ENCODE results near the gene NFKBIZ. TPM values are rescaled to one million over a fixed set of nuclear protein-coding genes. Genes with fewer than 3 reads are reported as not detected.

NFKBIZ gene
- total RNA-seq, 4 donors from 2014 or later, result 49.8 to 103 (median 95.4) TPM

DNA sequence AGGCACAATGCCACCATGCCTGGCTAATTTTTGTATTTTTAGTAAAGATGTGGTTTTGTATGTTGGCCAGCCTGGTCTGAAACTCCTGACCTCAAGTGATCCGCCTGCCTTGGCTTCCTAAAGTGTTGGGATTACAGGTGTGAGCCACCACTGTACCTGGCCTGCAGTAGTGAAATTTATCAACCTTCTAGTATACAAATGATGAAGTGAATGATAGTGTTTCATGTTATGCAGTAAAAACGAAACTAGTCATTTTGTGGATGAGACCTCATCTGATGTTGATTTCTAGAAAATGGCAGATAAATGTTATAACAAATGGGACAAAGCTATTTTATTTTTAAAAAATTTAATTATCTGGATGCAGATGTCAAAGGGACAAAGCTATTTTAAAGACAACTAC lies 37.4 kb upstream of the NFKBIZ start:
- TF ChIP-seq, protein P1, sequence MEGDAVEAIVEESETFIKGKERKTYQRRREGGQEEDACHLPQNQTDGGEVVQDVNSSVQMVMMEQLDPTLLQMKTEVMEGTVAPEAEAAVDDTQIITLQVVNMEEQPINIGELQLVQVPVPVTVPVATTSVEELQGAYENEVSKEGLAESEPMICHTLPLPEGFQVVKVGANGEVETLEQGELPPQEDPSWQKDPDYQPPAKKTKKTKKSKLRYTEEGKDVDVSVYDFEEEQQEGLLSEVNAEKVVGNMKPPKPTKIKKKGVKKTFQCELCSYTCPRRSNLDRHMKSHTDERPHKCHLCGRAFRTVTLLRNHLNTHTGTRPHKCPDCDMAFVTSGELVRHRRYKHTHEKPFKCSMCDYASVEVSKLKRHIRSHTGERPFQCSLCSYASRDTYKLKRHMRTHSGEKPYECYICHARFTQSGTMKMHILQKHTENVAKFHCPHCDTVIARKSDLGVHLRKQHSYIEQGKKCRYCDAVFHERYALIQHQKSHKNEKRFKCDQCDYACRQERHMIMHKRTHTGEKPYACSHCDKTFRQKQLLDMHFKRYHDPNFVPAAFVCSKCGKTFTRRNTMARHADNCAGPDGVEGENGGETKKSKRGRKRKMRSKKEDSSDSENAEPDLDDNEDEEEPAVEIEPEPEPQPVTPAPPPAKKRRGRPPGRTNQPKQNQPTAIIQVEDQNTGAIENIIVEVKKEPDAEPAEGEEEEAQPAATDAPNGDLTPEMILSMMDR (IDR thresholded peaks at IDR 0.05), result no peak
- TF ChIP-seq POLR2A (IDR thresholded peaks at IDR 0.05; ENCODE audit: low read depth) (no peak), POLR2AphosphoS5 (IDR thresholded peaks at IDR 0.05) (no peak), EP300 (IDR thresholded peaks at IDR 0.05) (no peak)
- intact Hi-C loops (cut with DNase I), result loop anchor here (2.0 to 10.0 kb wide), 3 partner anchors 35 to 413 kb away; partner anchors contain the start of gene NFKBIZ
- H3K27ac ChIP-seq (replicated peaks in 1 of 4), result no peak overlapping the region
- peaks cover 0 to 14% (median 8%) of the 10 kb centered on the region in 4 donors for H3K36me3 ChIP-seq
- DNase-seq (ENCODE audit: extremely low spot score), result no peak
- H3K27me3 ChIP-seq, result no peaks in the 10 kb centered on the region
- peaks cover 18 to 56% (median 47%) of the 10 kb centered on the region in 4 donors for H3K4me1 ChIP-seq
- WGBS, result 95% methylated on average over 2 of the region's 2 CpGs
- H3K9me3 ChIP-seq, result no peaks in the 10 kb centered on the region
- no peak overlapping the region for H3K4me3 ChIP-seq

DNA sequence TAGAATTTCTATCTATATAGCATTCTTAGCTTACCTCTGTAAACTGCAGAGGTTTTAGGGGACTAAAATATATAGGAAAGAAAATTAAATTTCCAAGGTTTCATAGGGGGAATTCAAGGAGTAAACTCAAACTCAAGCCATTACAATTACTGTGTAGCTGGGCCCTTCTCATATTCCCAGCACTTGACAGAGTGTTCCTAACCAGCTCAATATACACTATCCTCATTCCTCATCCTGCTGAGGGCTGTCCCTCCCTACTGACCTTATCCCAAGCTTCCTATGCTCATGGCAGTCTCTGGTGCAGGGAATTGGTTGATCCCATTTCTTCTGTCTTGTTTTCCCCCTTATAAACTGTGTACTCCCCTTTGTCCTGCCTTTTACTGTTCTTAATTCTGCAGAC lies 36.4 kb upstream of the NFKBIZ start:
- no peak for DNase-seq (ENCODE audit: extremely low spot score)
- Histone ChIP-seq H3K27me3 (no peaks in the 10 kb centered on the region), H3K9me3 (no peaks in the 10 kb centered on the region), H3K4me3 (no peak overlapping the region), H3K36me3 (peaks cover 0 to 14% (median 13%) of the 10 kb centered on the region in 4 donors), H3K4me1 (peaks cover 18 to 56% (median 47%) of the 10 kb centered on the region in 4 donors), H3K27ac (replicated peaks in 1 of 4) (no peak overlapping the region)
- intact Hi-C loops (cut with DNase I), result loop anchor here (2.0 to 10.0 kb wide), 3 partner anchors 34 to 412 kb away; partner anchors contain the start of gene NFKBIZ
- TF ChIP-seq EP300 (IDR thresholded peaks at IDR 0.05) (no peak), POLR2AphosphoS5 (IDR thresholded peaks at IDR 0.05) (no peak), POLR2A (IDR thresholded peaks at IDR 0.05; ENCODE audit: low read depth) (no peak)
- TF ChIP-seq, protein P1 (IDR thresholded peaks at IDR 0.05), result no peak

DNA sequence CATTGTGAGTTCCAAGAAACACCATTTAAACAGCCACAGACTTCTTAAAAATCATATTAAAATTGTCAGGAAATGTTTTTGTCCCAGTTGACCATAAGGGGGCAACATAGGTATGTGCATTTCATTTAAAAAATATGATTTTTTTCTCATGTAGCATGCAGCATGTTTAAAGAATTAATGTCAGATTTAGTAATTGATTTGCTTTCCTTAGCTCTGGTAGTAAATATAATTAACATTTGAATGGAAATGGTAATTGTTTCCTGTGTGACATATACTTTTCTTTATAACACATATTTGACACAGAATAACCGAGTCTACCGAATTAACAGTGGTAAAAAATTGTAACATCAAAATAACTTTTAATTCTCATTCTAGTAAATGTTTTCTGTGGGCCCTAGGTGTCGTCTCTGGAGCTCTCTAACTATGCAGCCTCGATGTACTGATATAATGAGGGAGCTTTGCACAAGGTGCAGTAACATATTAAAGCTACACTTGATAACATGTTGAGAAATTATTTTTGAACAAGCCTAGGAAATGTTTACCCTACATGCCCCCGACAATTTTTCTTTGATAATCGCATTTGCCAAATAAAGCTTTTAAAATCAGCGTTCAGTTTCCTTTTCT lies 35.4 kb upstream of the NFKBIZ start:
- TF ChIP-seq POLR2AphosphoS5 (IDR thresholded peaks at IDR 0.05), result no peak
- TF ChIP-seq, protein P1 (IDR thresholded peaks at IDR 0.05), result peak; percentile 57 to 64 (median 59)
- no peak for TF ChIP-seq EP300 (IDR thresholded peaks at IDR 0.05)
- no peak for TF ChIP-seq POLR2A (IDR thresholded peaks at IDR 0.05; ENCODE audit: low read depth)
- H3K4me3 ChIP-seq, result no peak overlapping the region
- H3K36me3 ChIP-seq, result peaks cover 0 to 19% (median 16%) of the 10 kb centered on the region in 4 donors
- no peaks in the 10 kb centered on the region for H3K9me3 ChIP-seq
- 69% methylated on average over 7 of the region's 7 CpGs for WGBS
- intact Hi-C loops (cut with DNase I), result loop anchor here (2.0 to 10.0 kb wide), 3 partner anchors 33 to 411 kb away; partner anchors contain the start of gene NFKBIZ
- DNase-seq (ENCODE audit: extremely low spot score), result no peak
- no peaks in the 10 kb centered on the region for H3K27me3 ChIP-seq
- peaks cover 18 to 54% (median 45%) of the 10 kb centered on the region in 4 donors for H3K4me1 ChIP-seq
- H3K27ac ChIP-seq (replicated peaks in 1 of 4), result no peak overlapping the region

DNA sequence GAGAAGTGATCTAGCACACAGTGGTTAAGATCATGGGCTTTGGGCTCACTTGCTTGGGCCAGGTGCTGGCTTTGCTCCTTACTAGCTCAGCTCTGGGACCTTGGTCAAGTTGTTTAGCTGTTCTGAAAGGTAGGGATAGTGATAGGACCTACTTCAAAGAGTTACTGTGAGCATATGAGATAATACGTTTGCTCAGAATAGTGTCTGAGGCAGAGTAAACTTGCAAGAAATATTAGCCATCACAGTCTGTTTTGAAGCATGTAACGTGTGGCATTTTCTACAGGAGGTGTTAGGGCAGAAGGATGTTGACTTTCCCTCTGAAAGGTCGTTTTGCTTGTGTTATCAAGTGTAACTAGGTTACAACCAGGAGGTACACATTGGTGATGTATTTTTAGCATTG lies 34.5 kb upstream of the NFKBIZ start:
- TF ChIP-seq, protein P1 (IDR thresholded peaks at IDR 0.05), result no peak
- no peak for TF ChIP-seq POLR2AphosphoS5 (IDR thresholded peaks at IDR 0.05)
- TF ChIP-seq EP300 (IDR thresholded peaks at IDR 0.05), result no peak
- no peak for TF ChIP-seq POLR2A (IDR thresholded peaks at IDR 0.05; ENCODE audit: low read depth)

More for the DNA sequence above, 34.5 kb upstream of the NFKBIZ start:
- DNase-seq (ENCODE audit: extremely low spot score), result no peak
- intact Hi-C loops (cut with DNase I), result loop anchor here (5.0 to 10.0 kb wide), 2 partner anchors 32 to 160 kb away; partner anchors contain the start of gene NFKBIZ
- WGBS, result 28% methylated on average over 3 of the region's 3 CpGs
- no peaks in the 10 kb centered on the region for H3K9me3 ChIP-seq
- peaks cover 11 to 45% (median 36%) of the 10 kb centered on the region in 4 donors for H3K4me1 ChIP-seq
- no peaks in the 10 kb centered on the region for H3K27me3 ChIP-seq
- H3K36me3 ChIP-seq, result peaks cover 0 to 20% (median 18%) of the 10 kb centered on the region in 4 donors
- peak overlapping the region in 1 of 4 donors; percentile 30 for H3K27ac ChIP-seq (replicated peaks in 1 of 4)
- H3K4me3 ChIP-seq, result no peak overlapping the region
